Measurements from ENCODE around the gene ATXN7L1.

Gene ATXN7L1

GRCh38 chr7:105623906-105624305, 252.5 kb downstream of the ATXN7L1 start:
- H2AFZ ChIP-seq, result no peak overlapping the region
- no peak overlapping the region for H3K4me2 ChIP-seq (ENCODE audit: low read length)
- no peaks in the 10 kb centered on the region for H3K27me3 ChIP-seq (ENCODE audit: control insufficient read depth, insufficient read depth, low read length)
- no peak overlapping the region for H3K27ac ChIP-seq
- H3K9ac ChIP-seq, result no peak overlapping the region
- H3K36me3 ChIP-seq (ENCODE audit: control insufficient read depth, insufficient read depth, low read length), result no peaks in the 10 kb centered on the region
- no peak for TF ChIP-seq CTCF (IDR thresholded peaks at IDR 0.05)
- no peak overlapping the region for H3K4me3 ChIP-seq (ENCODE audit: low read depth, low read length)
- no peaks in the 10 kb centered on the region for H3K9me3 ChIP-seq (ENCODE audit: control insufficient read depth, low read length)
- no peaks in the 10 kb centered on the region for H3K79me2 ChIP-seq
- no peaks in the 10 kb centered on the region for H3K4me1 ChIP-seq

- no peak for TF ChIP-seq CTCF (IDR thresholded peaks at IDR 0.05)
- no peak overlapping the region for H3K9ac ChIP-seq
- no peaks in the 10 kb centered on the region for H3K79me2 ChIP-seq
- H3K9me3 ChIP-seq (ENCODE audit: control insufficient read depth, low read length), result no peaks in the 10 kb centered on the region
- H3K27ac ChIP-seq, result no peak overlapping the region
- no peak overlapping the region for H3K4me3 ChIP-seq (ENCODE audit: low read depth, low read length)
- no peak overlapping the region for H2AFZ ChIP-seq
- no peaks in the 10 kb centered on the region for H3K36me3 ChIP-seq (ENCODE audit: control insufficient read depth, insufficient read depth, low read length)
- H3K4me1 ChIP-seq, result no peaks in the 10 kb centered on the region
- no peaks in the 10 kb centered on the region for H3K27me3 ChIP-seq (ENCODE audit: control insufficient read depth, insufficient read depth, low read length)
- H3K4me2 ChIP-seq (ENCODE audit: low read length), result no peak overlapping the region
Observed at GRCh38 chr7:105623378-105623777, 253.0 kb downstream of the ATXN7L1 start.

- Histone ChIP-seq H3K27me3 (ENCODE audit: control insufficient read depth, insufficient read depth, low read length) (no peaks in the 10 kb centered on the region), H3K79me2 (no peaks in the 10 kb centered on the region), H3K9ac (no peak overlapping the region), H3K36me3 (ENCODE audit: control insufficient read depth, insufficient read depth, low read length) (no peaks in the 10 kb centered on the region), H3K4me1 (no peaks in the 10 kb centered on the region), H2AFZ (no peak overlapping the region), H3K27ac (no peak overlapping the region), H3K4me2 (ENCODE audit: low read length) (no peak overlapping the region), H3K4me3 (ENCODE audit: low read depth, low read length) (no peak overlapping the region), H3K9me3 (ENCODE audit: control insufficient read depth, low read length) (no peaks in the 10 kb centered on the region)
- no peak for TF ChIP-seq CTCF (IDR thresholded peaks at IDR 0.05)
Observed at GRCh38 chr7:105622106-105622731, 254.2 kb downstream of the ATXN7L1 start.

- Histone ChIP-seq H3K79me2 (no peaks in the 10 kb centered on the region), H2AFZ (no peak overlapping the region), H3K9me3 (ENCODE audit: control insufficient read depth, low read length) (no peaks in the 10 kb centered on the region), H3K4me1 (no peaks in the 10 kb centered on the region), H3K27ac (no peak overlapping the region), H3K4me2 (ENCODE audit: low read length) (no peak overlapping the region), H3K36me3 (ENCODE audit: control insufficient read depth, insufficient read depth, low read length) (no peaks in the 10 kb centered on the region), H3K4me3 (ENCODE audit: low read depth, low read length) (no peak overlapping the region), H3K9ac (no peak overlapping the region), H3K27me3 (ENCODE audit: control insufficient read depth, insufficient read depth, low read length) (no peaks in the 10 kb centered on the region)
- TF ChIP-seq CTCF (IDR thresholded peaks at IDR 0.05), result no peak
Observed at GRCh38 chr7:105621617-105622016, 254.8 kb downstream of the ATXN7L1 start.

GRCh38 chr7:105621176-105621575, 255.2 kb downstream of the ATXN7L1 start:
- H3K4me2 ChIP-seq (ENCODE audit: low read length), result no peak overlapping the region
- no peak overlapping the region for H3K27ac ChIP-seq

More at GRCh38 chr7:105621176-105621575, 255.2 kb downstream of the ATXN7L1 start:
- no peaks in the 10 kb centered on the region for H3K79me2 ChIP-seq
- no peaks in the 10 kb centered on the region for H3K4me1 ChIP-seq
- no peak overlapping the region for H3K9ac ChIP-seq
- H3K27me3 ChIP-seq (ENCODE audit: control insufficient read depth, insufficient read depth, low read length), result no peaks in the 10 kb centered on the region
- H3K9me3 ChIP-seq (ENCODE audit: control insufficient read depth, low read length), result no peaks in the 10 kb centered on the region
- H3K4me3 ChIP-seq (ENCODE audit: low read depth, low read length), result no peak overlapping the region
- TF ChIP-seq CTCF (IDR thresholded peaks at IDR 0.05), result no peak
- no peaks in the 10 kb centered on the region for H3K36me3 ChIP-seq (ENCODE audit: control insufficient read depth, insufficient read depth, low read length)
- no peak overlapping the region for H2AFZ ChIP-seq
